GM10248 (cell line): Measurements from ENCODE around the gene LASP1.

Experiments
- CTCF ChIA-PET: fragments of 300-600 bp; sonication (Branson Sonifier 250); formaldehyde crosslinking; extraction: SDS; loops from one replicate; lab custom pipeline; 2021; ENCODE audit warnings: antibody characterized with exemption; lab: Yijun Ruan, JAX
- POLR2A ChIA-PET: fragments of 350-650 bp; sonication (Branson Sonifier 250); formaldehyde crosslinking; extraction: SDS; loops from one replicate; lab custom pipeline; 2020; ENCODE audit warnings: antibody characterized with exemption; lab: Yijun Ruan, JAX
- DNase-seq: peaks from one replicate; pipeline ENCODE4 v3.0.0; 2012; ENCODE audit errors: extremely low spot score
- CTCF ChIP-seq: IDR thresholded peaks from 2 replicates; pipeline ENCODE4 v1.5.1; 2012; ENCODE audit warnings: mild to moderate bottlenecking, low read depth; ENCODE audit errors: extremely low read depth, missing control alignments, control extremely low read depth

Gene LASP1

GRCh38 chr17:38881600-38882191, 11.8 kb downstream of the LASP1 start:
- no peak for TF ChIP-seq CTCF
- ChIA-PET CTCF (interaction anchor here (0.7 to 2.4 kb wide), 3 partner anchors 9 to 21 kb away, joined by 3 to 11 read pairs (median 4); no protein-coding TSS in a partner anchor), POLR2A (no interaction called here)
- DNase-seq = no peak

- TF ChIP-seq CTCF = no peak
- no peak for DNase-seq
- ChIA-PET CTCF (interaction anchor here (2.4 kb wide), 1 partner anchor 11 kb away, joined by 11 read pairs; no protein-coding TSS in a partner anchor), POLR2A (interaction anchor here (0.7 kb wide), 1 partner anchor 9 kb away, joined by 3 read pairs; no protein-coding TSS in a partner anchor)
These were observed 13.0 kb downstream of the LASP1 start for GRCh38 chr17:38882870-38883269.

- ChIA-PET CTCF (no interaction called here), POLR2A (interaction anchor here (0.8 kb wide), 1 partner anchor 14 kb away, joined by 5 read pairs; the partner anchor contains the start of gene LASP1)
- no peak for TF ChIP-seq CTCF
- DNase-seq = no peak
These were observed 14.0 kb downstream of the LASP1 start for GRCh38 chr17:38883592-38884526.

GRCh38 chr17:38885044-38885727, 15.3 kb downstream of the LASP1 start:
- POLR2A ChIA-PET = interaction anchor here (1.5 kb wide), 1 partner anchor 15 kb away, joined by 5 read pairs; the partner anchor contains the start of gene LASP1
- TF ChIP-seq CTCF = no peak
- CTCF ChIA-PET = interaction anchor here (2.3 kb wide), 1 partner anchor 13 kb away, joined by 9 read pairs; no protein-coding TSS in a partner anchor
- no peak for DNase-seq

- ChIA-PET POLR2A (interaction anchor here (1.5 kb wide), 1 partner anchor 16 kb away, joined by 5 read pairs; the partner anchor contains the start of gene LASP1), CTCF (interaction anchor here (1.2 to 2.3 kb wide), 2 partner anchors 12 to 267 kb away, joined by 3 to 9 read pairs; no protein-coding TSS in a partner anchor)
- DNase-seq = no peak
- TF ChIP-seq CTCF = no peak
These were observed 16.1 kb downstream of the LASP1 start for GRCh38 chr17:38885728-38886642.
